HG03039 (cell line): ENCODE data around the gene SLFNL1.

ENCODE experiments used
- ATAC-seq: cut with Tn5 transposase; IDR thresholded peaks from one replicate; pipeline ENCODE4 v1.9.1; 2021; ENCODE audit warnings: mild to moderate bottlenecking, moderate library complexity; ENCODE audit not compliant: unreplicated experiment

SLFNL1 gene

DNA sequence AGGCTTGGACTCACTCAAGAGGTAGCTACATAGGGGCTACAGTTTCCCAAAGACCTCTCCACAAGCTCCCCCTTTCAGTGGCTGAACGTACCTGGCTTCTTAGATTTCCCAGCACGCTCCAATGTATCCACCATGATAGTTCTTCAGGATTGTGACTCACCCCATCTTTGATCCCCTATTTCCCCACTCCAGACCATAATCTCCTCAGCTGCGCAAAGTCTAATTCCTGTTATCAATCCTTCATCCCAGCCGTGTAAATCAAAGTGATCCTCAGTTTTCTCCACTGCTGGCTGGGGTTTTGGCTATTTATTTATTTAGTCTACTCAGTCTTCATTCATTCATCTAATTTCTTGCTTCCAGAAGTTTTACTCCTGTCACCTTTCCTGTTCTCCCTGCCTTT is 55.1 kb downstream of the SLFNL1 start:
- no peak for ATAC-seq
